Ishikawa (cell line): ENCODE data around the gene CXCL14.

Experiments
- CEBPB ChIP-seq: IDR thresholded peaks from 2 replicates; pipeline ENCODE4 v1.6.1; 2012
- CREB1 ChIP-seq: IDR thresholded peaks from 2 replicates; pipeline ENCODE4 v1.6.1; 2012; ENCODE audit warnings: low read depth
- EGR1 ChIP-seq: IDR thresholded peaks from 2 replicates; pipeline ENCODE4 v1.6.1; 2012
- EP300 ChIP-seq: IDR thresholded peaks from 2 replicates; pipeline ENCODE4 v1.6.1; 2012; ENCODE audit warnings: borderline replicate concordance
- FOXM1 ChIP-seq: IDR thresholded peaks from 2 replicates; pipeline ENCODE4 v1.6.1; 2012; ENCODE audit warnings: low read depth, borderline replicate concordance
- MAX ChIP-seq: IDR thresholded peaks from 2 replicates; pipeline ENCODE4 v1.6.1; 2012
- NFIC ChIP-seq: IDR thresholded peaks from 2 replicates; pipeline ENCODE4 v1.6.1; 2012
- RAD21 ChIP-seq: IDR thresholded peaks from 2 replicates; pipeline ENCODE4 v1.6.1; 2012; ENCODE audit warnings: low read depth
- TAF1 ChIP-seq: IDR thresholded peaks from 2 replicates; pipeline ENCODE4 v1.6.1; 2012; ENCODE audit warnings: low read depth, mild to moderate bottlenecking
- TCF12 ChIP-seq: IDR thresholded peaks from 2 replicates; pipeline ENCODE4 v1.6.1; 2012; ENCODE audit warnings: low read depth
- TEAD4 ChIP-seq: IDR thresholded peaks from 2 replicates; pipeline ENCODE4 v1.6.1; 2012
- USF1 ChIP-seq: IDR thresholded peaks from 2 replicates; pipeline ENCODE4 v1.6.1; 2012
- YY1 ChIP-seq: IDR thresholded peaks from 2 replicates; pipeline ENCODE4 v1.6.1; 2012; ENCODE audit warnings: low read depth
- ZBTB7A ChIP-seq: IDR thresholded peaks from 2 replicates; pipeline ENCODE4 v1.6.1; 2012; ENCODE audit warnings: low read depth
- TF ChIP-seq, protein P1 (sequence below): IDR thresholded peaks from 2 replicates; pipeline ENCODE4 v1.6.1; 2012; ENCODE audit warnings: low read depth, mild to moderate bottlenecking

Gene CXCL14

GRCh38 chr5:135568923-135569360 is 9.8 kb downstream of the CXCL14 start:
- TF ChIP-seq TAF1 (no peak), YY1 (no peak), TEAD4 (no peak), USF1 (no peak), CEBPB (no peak), EP300 (no peak), NFIC (no peak)

DNA sequence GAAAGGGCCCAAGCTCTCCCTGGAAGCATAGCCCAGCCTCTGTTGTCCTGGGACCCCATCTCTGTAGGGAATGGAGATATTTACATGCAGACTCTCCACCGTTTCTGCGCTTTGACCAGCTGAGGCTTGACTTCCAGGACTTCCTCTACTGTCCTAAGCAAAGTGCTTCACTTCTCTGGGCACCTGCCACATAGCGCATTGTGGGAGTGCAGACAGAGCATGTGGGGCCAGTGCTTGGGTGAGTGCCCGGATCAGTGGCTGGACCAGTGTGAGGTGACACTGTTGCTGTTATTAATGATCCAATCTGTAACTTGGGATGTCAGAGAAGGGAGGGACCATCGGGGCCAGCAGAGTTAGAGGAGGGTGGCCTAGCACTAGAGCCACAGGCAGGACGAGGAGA is 10.5 kb downstream of the CXCL14 start:
- TF ChIP-seq TAF1 (no peak), MAX (no peak), EP300 (no peak), RAD21 (no peak), TCF12 (no peak), USF1 (no peak), EGR1 (no peak), CEBPB (no peak)

- TF ChIP-seq FOXM1 (no peak), TAF1 (no peak), TCF12 (no peak), USF1 (no peak), YY1 (no peak), TEAD4 (no peak), MAX (no peak), RAD21 (no peak), EGR1 (no peak), NFIC (no peak), CREB1 (no peak), CEBPB (no peak), ZBTB7A (no peak), EP300 (no peak)
- TF ChIP-seq, protein P1, sequence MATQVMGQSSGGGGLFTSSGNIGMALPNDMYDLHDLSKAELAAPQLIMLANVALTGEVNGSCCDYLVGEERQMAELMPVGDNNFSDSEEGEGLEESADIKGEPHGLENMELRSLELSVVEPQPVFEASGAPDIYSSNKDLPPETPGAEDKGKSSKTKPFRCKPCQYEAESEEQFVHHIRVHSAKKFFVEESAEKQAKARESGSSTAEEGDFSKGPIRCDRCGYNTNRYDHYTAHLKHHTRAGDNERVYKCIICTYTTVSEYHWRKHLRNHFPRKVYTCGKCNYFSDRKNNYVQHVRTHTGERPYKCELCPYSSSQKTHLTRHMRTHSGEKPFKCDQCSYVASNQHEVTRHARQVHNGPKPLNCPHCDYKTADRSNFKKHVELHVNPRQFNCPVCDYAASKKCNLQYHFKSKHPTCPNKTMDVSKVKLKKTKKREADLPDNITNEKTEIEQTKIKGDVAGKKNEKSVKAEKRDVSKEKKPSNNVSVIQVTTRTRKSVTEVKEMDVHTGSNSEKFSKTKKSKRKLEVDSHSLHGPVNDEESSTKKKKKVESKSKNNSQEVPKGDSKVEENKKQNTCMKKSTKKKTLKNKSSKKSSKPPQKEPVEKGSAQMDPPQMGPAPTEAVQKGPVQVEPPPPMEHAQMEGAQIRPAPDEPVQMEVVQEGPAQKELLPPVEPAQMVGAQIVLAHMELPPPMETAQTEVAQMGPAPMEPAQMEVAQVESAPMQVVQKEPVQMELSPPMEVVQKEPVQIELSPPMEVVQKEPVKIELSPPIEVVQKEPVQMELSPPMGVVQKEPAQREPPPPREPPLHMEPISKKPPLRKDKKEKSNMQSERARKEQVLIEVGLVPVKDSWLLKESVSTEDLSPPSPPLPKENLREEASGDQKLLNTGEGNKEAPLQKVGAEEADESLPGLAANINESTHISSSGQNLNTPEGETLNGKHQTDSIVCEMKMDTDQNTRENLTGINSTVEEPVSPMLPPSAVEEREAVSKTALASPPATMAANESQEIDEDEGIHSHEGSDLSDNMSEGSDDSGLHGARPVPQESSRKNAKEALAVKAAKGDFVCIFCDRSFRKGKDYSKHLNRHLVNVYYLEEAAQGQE = no peak
These were observed 11.1 kb downstream of the CXCL14 start for GRCh38 chr5:135567661-135568060.

DNA sequence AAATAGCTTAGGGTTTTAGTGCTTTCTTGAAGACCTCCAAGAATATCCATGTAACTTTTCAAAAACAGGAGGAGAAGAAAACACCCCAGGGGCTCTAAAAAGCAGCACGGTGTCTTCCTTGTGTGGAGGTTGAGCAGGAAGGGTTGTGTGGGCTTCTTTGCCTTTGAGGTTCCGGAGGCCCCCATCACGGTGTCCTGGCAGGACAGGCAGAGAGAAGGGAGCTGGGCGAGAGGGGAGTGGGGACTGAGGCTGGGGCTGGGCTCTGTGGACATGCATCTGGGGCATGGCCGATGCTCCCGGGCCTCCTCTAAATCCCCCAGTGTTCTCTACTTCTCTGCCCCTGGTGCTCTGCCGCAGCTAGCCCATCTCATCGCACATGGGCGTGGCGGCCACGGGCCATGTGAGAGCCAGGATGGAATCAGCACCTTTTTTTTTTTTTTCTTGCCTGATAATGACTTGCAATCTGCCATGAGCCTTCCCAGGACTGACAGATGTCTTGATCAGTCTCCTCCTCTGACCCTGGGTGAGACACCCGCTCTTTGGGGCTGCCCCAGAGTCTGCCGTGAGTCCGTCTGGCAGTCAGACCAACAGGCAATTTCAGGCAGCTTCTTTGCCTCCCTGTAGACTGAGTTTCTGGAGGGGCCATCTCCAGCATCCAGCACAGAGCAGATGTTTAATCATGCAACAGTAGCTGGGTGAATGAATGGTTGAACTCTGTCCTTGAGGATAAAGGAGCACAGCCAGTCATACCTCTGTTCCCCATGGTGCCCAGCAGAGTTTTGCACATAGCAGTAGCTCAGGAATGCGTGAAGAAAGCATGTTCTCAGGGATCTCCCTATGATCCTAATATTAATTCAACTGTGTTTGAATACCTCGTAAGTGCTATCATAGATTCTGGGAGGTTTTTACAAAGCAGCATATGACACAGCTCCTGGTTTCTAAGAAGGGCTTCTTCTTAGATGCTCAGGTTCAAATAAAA is 12.1 kb downstream of the CXCL14 start:
- no peak for TF ChIP-seq NFIC
- TF ChIP-seq ZBTB7A = no peak
- TF ChIP-seq EP300 = no peak
- TF ChIP-seq MAX = no peak
- no peak for TF ChIP-seq YY1
- TF ChIP-seq, protein P1 = no peak
- TF ChIP-seq USF1 = no peak
- TF ChIP-seq CEBPB = no peak
- TF ChIP-seq TCF12 = no peak
- TF ChIP-seq FOXM1 = no peak
- TF ChIP-seq RAD21 = no peak
- no peak for TF ChIP-seq EGR1
- no peak for TF ChIP-seq TAF1
- no peak for TF ChIP-seq TEAD4
- TF ChIP-seq CREB1 = no peak
